ENCODE measurements around the gene DSCAML1. TPM values are rescaled to one million over a fixed set of nuclear protein-coding genes. Genes with fewer than 3 reads are reported as not detected.

DSCAML1 gene
- total RNA-seq, 2 donors from 2014 or later = 0.67 to 1.3 TPM

DNA sequence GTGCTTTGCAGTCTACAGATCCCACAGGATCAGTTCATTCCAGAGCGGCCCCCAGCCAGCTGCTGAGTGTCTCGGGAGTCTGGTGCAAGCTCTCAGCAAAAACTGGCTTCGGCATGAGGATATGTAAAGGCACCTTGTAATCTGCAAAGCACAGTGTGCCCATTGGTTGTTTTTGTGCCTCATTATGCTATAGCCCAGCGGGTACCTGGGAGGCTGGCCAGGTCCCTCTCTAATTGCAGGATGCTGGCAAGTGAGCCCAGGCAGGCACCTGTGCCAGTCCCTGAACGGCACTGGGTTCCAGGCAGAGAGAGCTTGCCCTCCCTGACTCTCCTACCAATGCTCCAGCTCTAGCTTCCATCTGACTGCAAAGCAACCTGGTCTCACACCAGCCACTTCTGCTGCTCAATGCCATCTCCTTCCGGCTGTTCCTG, 128.7 kb downstream of the DSCAML1 start:
- no peaks in the 10 kb centered on the region for H3K9me3 ChIP-seq
- H3K4me3 ChIP-seq = no peak overlapping the region
- no peaks in the 10 kb centered on the region for H3K36me3 ChIP-seq
- TF ChIP-seq, protein P1, sequence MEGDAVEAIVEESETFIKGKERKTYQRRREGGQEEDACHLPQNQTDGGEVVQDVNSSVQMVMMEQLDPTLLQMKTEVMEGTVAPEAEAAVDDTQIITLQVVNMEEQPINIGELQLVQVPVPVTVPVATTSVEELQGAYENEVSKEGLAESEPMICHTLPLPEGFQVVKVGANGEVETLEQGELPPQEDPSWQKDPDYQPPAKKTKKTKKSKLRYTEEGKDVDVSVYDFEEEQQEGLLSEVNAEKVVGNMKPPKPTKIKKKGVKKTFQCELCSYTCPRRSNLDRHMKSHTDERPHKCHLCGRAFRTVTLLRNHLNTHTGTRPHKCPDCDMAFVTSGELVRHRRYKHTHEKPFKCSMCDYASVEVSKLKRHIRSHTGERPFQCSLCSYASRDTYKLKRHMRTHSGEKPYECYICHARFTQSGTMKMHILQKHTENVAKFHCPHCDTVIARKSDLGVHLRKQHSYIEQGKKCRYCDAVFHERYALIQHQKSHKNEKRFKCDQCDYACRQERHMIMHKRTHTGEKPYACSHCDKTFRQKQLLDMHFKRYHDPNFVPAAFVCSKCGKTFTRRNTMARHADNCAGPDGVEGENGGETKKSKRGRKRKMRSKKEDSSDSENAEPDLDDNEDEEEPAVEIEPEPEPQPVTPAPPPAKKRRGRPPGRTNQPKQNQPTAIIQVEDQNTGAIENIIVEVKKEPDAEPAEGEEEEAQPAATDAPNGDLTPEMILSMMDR (IDR thresholded peaks at IDR 0.05) = no peak
- no peak overlapping the region for H3K27ac ChIP-seq
- peaks cover 0 to 5% of the 10 kb centered on the region in 2 donors for H3K4me1 ChIP-seq
- H3K27me3 ChIP-seq = no peaks in the 10 kb centered on the region
- DNase-seq (ENCODE audit: low spot score) = no peak

DNA sequence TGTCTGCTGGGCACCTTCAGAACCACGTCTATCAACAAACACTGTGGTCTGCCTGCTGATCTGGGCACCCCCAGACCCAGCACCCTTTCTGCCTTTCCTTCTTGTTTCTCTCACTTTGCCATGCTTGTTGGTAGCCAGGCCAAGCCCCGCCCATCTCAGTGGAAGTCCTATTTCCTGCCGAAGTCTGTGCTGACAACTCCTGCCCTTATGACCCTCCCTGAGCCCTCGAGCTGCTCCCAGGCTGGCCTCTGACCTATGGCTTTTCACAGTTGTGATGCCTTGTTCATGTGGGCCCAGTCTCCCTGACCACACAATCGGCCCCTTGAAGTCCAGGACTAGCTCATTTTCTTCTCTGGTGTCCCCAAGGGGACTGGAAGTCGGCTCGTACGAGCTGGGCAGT, 132.1 kb downstream of the DSCAML1 start:
- TF ChIP-seq, protein P1 (IDR thresholded peaks at IDR 0.05) = no peak
- Histone ChIP-seq H3K27me3 (no peaks in the 10 kb centered on the region), H3K9me3 (no peaks in the 10 kb centered on the region), H3K4me1 (peaks cover 0 to 5% of the 10 kb centered on the region in 2 donors), H3K4me3 (no peak overlapping the region), H3K36me3 (no peaks in the 10 kb centered on the region), H3K27ac (no peak overlapping the region)
- DNase-seq (ENCODE audit: low spot score) = no peak

DNA sequence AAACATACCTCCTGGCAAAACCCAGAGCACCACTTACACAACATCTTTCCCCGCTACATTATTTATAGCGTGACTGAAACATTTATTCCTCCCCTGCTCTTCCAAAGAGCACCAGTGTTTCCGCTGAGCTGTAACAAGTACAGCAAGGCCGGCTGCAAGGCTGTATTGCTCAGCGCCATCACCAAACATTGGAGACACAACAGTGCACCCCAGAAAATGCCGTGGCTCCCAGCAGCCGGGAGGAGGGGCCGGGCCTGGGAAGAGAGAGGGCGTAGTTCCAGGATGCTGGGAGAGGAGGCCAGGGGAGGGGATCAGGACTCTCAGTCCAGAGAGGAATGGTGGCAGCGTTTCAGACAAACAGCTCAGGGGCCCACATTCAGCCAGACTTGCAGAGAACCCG, 133.2 kb downstream of the DSCAML1 start:
- TF ChIP-seq, protein P1 (IDR thresholded peaks at IDR 0.05) = no peak
- Histone ChIP-seq H3K4me3 (no peak overlapping the region), H3K4me1 (peaks cover 0 to 5% of the 10 kb centered on the region in 2 donors), H3K27ac (no peak overlapping the region), H3K27me3 (no peaks in the 10 kb centered on the region), H3K36me3 (no peaks in the 10 kb centered on the region), H3K9me3 (no peaks in the 10 kb centered on the region)
- no peak for DNase-seq (ENCODE audit: low spot score)

DNA sequence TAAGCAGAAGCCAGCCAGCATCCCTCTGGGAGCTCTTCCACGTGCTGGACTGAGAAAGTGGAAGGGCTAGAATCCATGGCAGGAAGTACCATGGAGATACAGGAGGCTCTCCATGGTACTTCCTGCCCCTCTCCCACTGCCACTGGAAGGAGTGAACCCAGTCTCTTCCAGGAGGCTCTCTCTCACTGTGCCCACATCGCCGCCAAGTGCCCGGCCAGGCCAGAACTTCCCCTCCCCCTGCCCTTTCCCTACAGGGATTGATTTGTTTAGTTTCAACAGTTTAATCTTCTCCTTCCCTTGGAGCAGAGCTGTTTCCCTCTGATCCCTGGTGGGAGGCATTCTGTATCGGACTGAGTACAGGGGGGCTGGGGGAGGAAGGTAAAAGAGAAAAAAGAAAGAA, 133.6 kb downstream of the DSCAML1 start:
- no peak overlapping the region for H3K4me3 ChIP-seq
- H3K27me3 ChIP-seq = no peaks in the 10 kb centered on the region
- DNase-seq (ENCODE audit: low spot score) = no peak
- H3K4me1 ChIP-seq = peaks cover 0 to 5% of the 10 kb centered on the region in 2 donors
- TF ChIP-seq, protein P1 (IDR thresholded peaks at IDR 0.05) = no peak
- H3K36me3 ChIP-seq = no peaks in the 10 kb centered on the region
- no peaks in the 10 kb centered on the region for H3K9me3 ChIP-seq
- no peak overlapping the region for H3K27ac ChIP-seq

DNA sequence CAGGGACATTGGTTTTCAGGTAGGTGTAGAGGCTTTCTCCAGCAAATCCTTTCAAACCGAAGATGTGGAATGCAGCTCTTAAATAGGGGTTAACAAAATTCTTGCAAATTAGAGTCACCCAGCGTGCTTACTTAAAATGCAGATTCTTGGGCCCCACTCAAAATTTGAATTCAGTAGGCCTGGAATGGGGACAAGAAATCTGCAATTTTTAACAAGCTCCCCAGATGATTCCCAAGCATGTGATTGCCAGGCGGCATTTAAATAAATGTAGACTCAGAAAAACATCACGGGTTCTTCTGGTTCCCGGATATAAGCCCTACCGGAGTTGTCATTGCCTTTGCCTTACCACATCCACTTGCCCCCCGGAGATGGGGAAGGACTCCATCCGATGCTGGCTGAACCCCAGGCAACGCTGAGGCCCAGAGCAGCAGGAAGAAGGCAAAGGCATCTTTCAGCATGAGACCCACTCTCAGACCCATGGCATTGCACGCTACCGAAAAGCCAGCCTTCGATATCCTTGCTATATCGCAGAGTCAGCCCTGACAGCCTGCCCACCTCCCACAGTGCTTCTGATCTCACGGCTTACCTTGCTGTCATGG, 134.2 kb downstream of the DSCAML1 start:
- no peak overlapping the region for H3K4me3 ChIP-seq
- DNase-seq (ENCODE audit: low spot score) = no peak
- peaks cover 0 to 5% of the 10 kb centered on the region in 2 donors for H3K4me1 ChIP-seq
- H3K27ac ChIP-seq = no peak overlapping the region
- TF ChIP-seq, protein P1 (IDR thresholded peaks at IDR 0.05) = no peak
- H3K9me3 ChIP-seq = no peaks in the 10 kb centered on the region
- no peaks in the 10 kb centered on the region for H3K36me3 ChIP-seq
- H3K27me3 ChIP-seq = no peaks in the 10 kb centered on the region

DNA sequence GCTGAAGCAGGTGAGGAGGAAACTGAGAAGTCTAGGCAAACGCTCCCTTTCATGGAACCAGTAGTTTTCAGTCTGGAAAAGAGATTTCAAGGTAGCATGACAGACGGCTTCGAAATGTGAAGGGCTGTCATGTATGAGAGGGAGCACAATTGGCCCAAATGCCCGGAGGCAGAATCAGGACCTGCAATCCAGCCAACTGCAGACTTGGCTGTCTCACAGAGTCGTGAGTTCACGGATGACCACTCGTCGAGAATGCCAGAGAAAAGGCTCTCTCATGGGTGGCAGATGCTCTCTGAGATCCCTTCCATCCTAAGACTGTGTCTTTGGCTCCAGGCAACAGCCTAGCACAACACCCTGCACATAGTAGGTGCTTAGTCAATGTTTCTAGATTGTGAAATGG, 134.8 kb downstream of the DSCAML1 start:
- DNase-seq (ENCODE audit: low spot score) = no peak
- no peaks in the 10 kb centered on the region for H3K36me3 ChIP-seq
- no peak overlapping the region for H3K27ac ChIP-seq
- H3K4me1 ChIP-seq = peaks cover 0 to 9% of the 10 kb centered on the region in 2 donors
- H3K9me3 ChIP-seq = no peaks in the 10 kb centered on the region
- H3K27me3 ChIP-seq = no peaks in the 10 kb centered on the region
- H3K4me3 ChIP-seq = no peak overlapping the region
- TF ChIP-seq, protein P1 (IDR thresholded peaks at IDR 0.05) = no peak

Data from right atrium auricular region (tissue), 2 donors.